BLaER1 treated with 17β-estradiol and CSF1 and Interleukin-3, amounts not matched to agents 10 nM and 100 nM (cell line): ENCODE measurements around the gene BICRA.
"Not testable (repeated sequence)": the region's sequence is repeated elsewhere in the genome, so short reads cannot be mapped to it uniquely, and the experiment has no call there.

Experiments
- H3K27ac ChIP-seq, 11 experiments: shearing (Covaris generic); formaldehyde crosslinking; 2 replicates each; pipeline ENCODE4 v1.8.1; 2022
- H3K27me3 ChIP-seq, 11 experiments: shearing (Covaris generic); formaldehyde crosslinking; 2 replicates each; pipeline ENCODE4 v1.8.1; 2022
- H3K36me3 ChIP-seq, 11 experiments: shearing (Covaris generic); formaldehyde crosslinking; 2 replicates each; pipeline ENCODE4 v1.8.1; 2022
- H3K4me1 ChIP-seq, 10 experiments: shearing (Covaris generic); formaldehyde crosslinking; 2 replicates each; pipeline ENCODE4 v1.8.1; 2022
- H3K4me2 ChIP-seq, 11 experiments: shearing (Covaris generic); formaldehyde crosslinking; 2 replicates each; pipeline ENCODE4 v1.8.1; 2022
- H3K4me3 ChIP-seq, 10 experiments: shearing (Covaris generic); formaldehyde crosslinking; 2 replicates each; pipeline ENCODE4 v1.8.1; 2022
- H3K9ac ChIP-seq, 11 experiments: shearing (Covaris generic); formaldehyde crosslinking; 2 replicates each; pipeline ENCODE4 v1.8.1; 2022
- H3K9me3 ChIP-seq, 11 experiments: shearing (Covaris generic); formaldehyde crosslinking; replicated peaks in 1 of 11; 2 replicates each; pipeline ENCODE4 v1.8.1; 2022
- H4K20me1 ChIP-seq, 11 experiments: shearing (Covaris generic); formaldehyde crosslinking; 2 replicates each; pipeline ENCODE4 v1.8.1; 2022
- Cebpa-rat ChIP-seq, 11 experiments: shearing (Covaris generic); IDR thresholded peaks; 2 replicates each; pipeline ENCODE4 v1.8.1; 2022

The BICRA gene

GRCh38 chr19:47581605-47582319 is 27.2 kb upstream of the BICRA start:
- Histone ChIP-seq H3K4me2 (peak overlapping the region; percentile 12 to 70 (median 53); a peak in 20 of 22 replicates), H3K27ac (peak overlapping the region in 3 of 11 experiments; percentile 20 to 35 (median 27); a peak in 2 of 22 replicates), H3K4me3 (no peak overlapping the region)

GRCh38 chr19:47582320-47582909 is 26.5 kb upstream of the BICRA start:
- no peaks in the 10 kb centered on the region for H3K36me3 ChIP-seq
- no peak overlapping the region for H3K4me3 ChIP-seq
- no peak for TF ChIP-seq Cebpa-rat (IDR thresholded peaks at IDR 0.05)
- H3K27ac ChIP-seq: no peak overlapping the region
- H3K4me1 ChIP-seq: peaks cover 6 to 18% (median 14%) of the 10 kb centered on the region in 10 experiments
- H4K20me1 ChIP-seq: no peaks in the 10 kb centered on the region
- H3K9ac ChIP-seq: no peak overlapping the region
- no peaks in the 10 kb centered on the region for H3K27me3 ChIP-seq
- H3K9me3 ChIP-seq: peaks cover 0 to 23% (median 10%) of the 10 kb centered on the region in 11 experiments; a peak in 16 of 22 replicates
- peak overlapping the region in 3 of 11 experiments; percentile 1 to 70 (median 55); a peak in 2 of 22 replicates for H3K4me2 ChIP-seq

More at GRCh38 chr19:47581605-47582319, 27.2 kb upstream of the BICRA start:
- TF ChIP-seq Cebpa-rat (IDR thresholded peaks at IDR 0.05): no peak
- Histone ChIP-seq H3K9ac (peak overlapping the region in 1 of 11 experiments; percentile 29; a peak in 1 of 22 replicates), H3K4me1 (peaks cover 6 to 18% (median 14%) of the 10 kb centered on the region in 10 experiments), H4K20me1 (no peaks in the 10 kb centered on the region), H3K9me3 (peaks cover 0 to 17% (median 9%) of the 10 kb centered on the region in 11 experiments; a peak in 16 of 22 replicates), H3K36me3 (no peaks in the 10 kb centered on the region), H3K27me3 (no peaks in the 10 kb centered on the region)

- H3K4me2 ChIP-seq, H3K9ac ChIP-seq, H4K20me1 ChIP-seq, H3K36me3 ChIP-seq, H3K27me3 ChIP-seq, H3K27ac ChIP-seq, H3K4me3 ChIP-seq: not testable (repeated sequence)
- Histone ChIP-seq H3K4me1 (peaks cover 6 to 18% (median 14%) of the 10 kb centered on the region in 10 experiments), H3K9me3 (peaks cover 0 to 27% (median 11%) of the 10 kb centered on the region in 11 experiments; a peak in 16 of 22 replicates)
Observed at GRCh38 chr19:47583161-47583560, 25.8 kb upstream of the BICRA start.

- Histone ChIP-seq H3K9ac (no peak overlapping the region), H3K27ac (no peak overlapping the region), H3K9me3 (peaks cover 0 to 28% (median 11%) of the 10 kb centered on the region in 11 experiments; a peak in 13 of 22 replicates), H3K27me3 (no peaks in the 10 kb centered on the region), H3K4me1 (peaks cover 0 to 5% (median 1%) of the 10 kb centered on the region in 10 experiments; a peak in 5 of 20 replicates), H3K4me2 (no peak overlapping the region), H4K20me1 (no peaks in the 10 kb centered on the region), H3K36me3 (no peaks in the 10 kb centered on the region), H3K4me3 (no peak overlapping the region)
- TF ChIP-seq Cebpa-rat (IDR thresholded peaks at IDR 0.05): no peak
Observed at GRCh38 chr19:47587295-47587694, 21.6 kb upstream of the BICRA start.

- no peak for TF ChIP-seq Cebpa-rat (IDR thresholded peaks at IDR 0.05)
- Histone ChIP-seq H3K4me1 (peaks cover 0 to 3% (median 0%) of the 10 kb centered on the region in 10 experiments; a peak in 1 of 20 replicates), H3K27me3 (no peaks in the 10 kb centered on the region), H3K4me3 (no peak overlapping the region), H3K4me2 (no peak overlapping the region), H3K36me3 (no peaks in the 10 kb centered on the region), H3K9me3 (peaks cover 0 to 28% (median 11%) of the 10 kb centered on the region in 11 experiments; a peak in 13 of 22 replicates), H3K27ac (no peak overlapping the region), H3K9ac (no peak overlapping the region), H4K20me1 (no peaks in the 10 kb centered on the region)
Observed at GRCh38 chr19:47589824-47590223, 19.1 kb upstream of the BICRA start.

- Histone ChIP-seq H4K20me1 (no peaks in the 10 kb centered on the region), H3K9ac (no peak overlapping the region), H3K9me3 (peaks cover 0 to 4% (median 0%) of the 10 kb centered on the region in 11 experiments; a peak in 3 of 22 replicates), H3K4me2 (no peak overlapping the region), H3K4me3 (no peak overlapping the region), H3K27me3 (peaks cover 0 to 6% (median 0%) of the 10 kb centered on the region in 11 experiments; a peak in 3 of 22 replicates), H3K36me3 (no peaks in the 10 kb centered on the region), H3K4me1 (peaks cover 7 to 37% (median 21%) of the 10 kb centered on the region in 10 experiments), H3K27ac (no peak overlapping the region)
- no peak for TF ChIP-seq Cebpa-rat (IDR thresholded peaks at IDR 0.05)
Observed at GRCh38 chr19:47593860-47594259, 15.1 kb upstream of the BICRA start.

GRCh38 chr19:47595944-47596343 is 13.0 kb upstream of the BICRA start:
- Histone ChIP-seq H3K27me3 (peaks cover 0 to 10% (median 0%) of the 10 kb centered on the region in 11 experiments; a peak in 3 of 22 replicates), H3K9ac (0 out of 22 replicates have a peak overlapping the region, but pooled peaks of 2 of the 11 experiments have one; percentile 26 to 31), H3K4me1 (peaks cover 15 to 50% (median 31%) of the 10 kb centered on the region in 10 experiments), H4K20me1 (no peaks in the 10 kb centered on the region), H3K9me3 (no peaks in the 10 kb centered on the region), H3K27ac (peak overlapping the region in 4 of 11 experiments; percentile 38 to 65 (median 49); a peak in 8 of 22 replicates), H3K4me2 (peak overlapping the region; percentile 23 to 82 (median 57)), H3K36me3 (no peaks in the 10 kb centered on the region), H3K4me3 (no peak overlapping the region)
- no peak for TF ChIP-seq Cebpa-rat (IDR thresholded peaks at IDR 0.05)

- no peaks in the 10 kb centered on the region for H3K9me3 ChIP-seq
- peaks cover 0 to 10% (median 0%) of the 10 kb centered on the region in 11 experiments; a peak in 3 of 22 replicates for H3K27me3 ChIP-seq
- no peak overlapping the region for H3K9ac ChIP-seq
- H3K4me1 ChIP-seq: peaks cover 16 to 64% (median 36%) of the 10 kb centered on the region in 10 experiments
- H3K4me2 ChIP-seq: peak overlapping the region in 6 of 11 experiments; percentile 45 to 88 (median 82); a peak in 11 of 22 replicates
- TF ChIP-seq Cebpa-rat (IDR thresholded peaks at IDR 0.05): no peak
- H4K20me1 ChIP-seq: no peaks in the 10 kb centered on the region
- no peaks in the 10 kb centered on the region for H3K36me3 ChIP-seq
- H3K27ac ChIP-seq: no peak overlapping the region
- no peak overlapping the region for H3K4me3 ChIP-seq
Observed at GRCh38 chr19:47598407-47599349, 10.3 kb upstream of the BICRA start.

GRCh38 chr19:47599671-47600245 is 9.2 kb upstream of the BICRA start:
- peak overlapping the region; percentile 61 to 88 (median 81); a peak in 21 of 22 replicates for H3K9ac ChIP-seq
- not testable (repeated sequence) for H3K36me3 ChIP-seq, H3K27me3 ChIP-seq, H3K9me3 ChIP-seq, H4K20me1 ChIP-seq
- H3K4me1 ChIP-seq: peaks cover 16 to 69% (median 36%) of the 10 kb centered on the region in 10 experiments
- peak overlapping the region; percentile 71 to 88 (median 80) for H3K4me2 ChIP-seq
- peak overlapping the region in 8 of 11 experiments; percentile 32 to 85 (median 64); a peak in 14 of 22 replicates for H3K27ac ChIP-seq
- peak overlapping the region; percentile 59 to 75 (median 66) for H3K4me3 ChIP-seq
